Ramos (cell line): Measurements from ENCODE around the gene PRSS33.

Source experiments
- in situ Hi-C: fragments of 300-500 bp; cut with MboI; formaldehyde crosslinking; loops from one replicate; pipeline ENCODE4 v1.14.3; 2022; ENCODE audit warnings: low sequenced_read_pairs; ENCODE audit not compliant: unreplicated experiment

Gene PRSS33

GRCh38 chr16:2787406-2787805 is at the start of gene PRSS33:
Gene PRSS33 (minus strand): TSS chr16:2787560. CDS start chr16:2786547, 1,013 bp downstream.
- in situ Hi-C loops, result no loop called here

GRCh38 chr16:2836646-2837508 is 49.5 kb upstream of the PRSS33 start:
- in situ Hi-C loops, result no loop called here

GRCh38 chr16:2835638-2836493 is 48.5 kb upstream of the PRSS33 start:
- in situ Hi-C loops, result no loop called here

- in situ Hi-C loops, result no loop called here
These were observed 47.6 kb upstream of the PRSS33 start for GRCh38 chr16:2834968-2835367.

GRCh38 chr16:2833776-2834175 is 46.4 kb upstream of the PRSS33 start:
- in situ Hi-C loops, result no loop called here

- in situ Hi-C loops, result no loop called here
These were observed 43.8 kb upstream of the PRSS33 start for GRCh38 chr16:2831203-2831602.

GRCh38 chr16:2830355-2830695 is 43.0 kb upstream of the PRSS33 start:
- in situ Hi-C loops, result no loop called here

- in situ Hi-C loops, result no loop called here
These were observed 42.4 kb upstream of the PRSS33 start, which contains the start of gene ZG16B for GRCh38 chr16:2829501-2830354. Gene ZG16B (plus strand): TSS chr16:2830303. CDS start chr16:2830442, 139 bp downstream.

- in situ Hi-C loops, result no loop called here
These were observed 41.6 kb upstream of the PRSS33 start for GRCh38 chr16:2828876-2829430.

GRCh38 chr16:2828521-2828840 is 41.1 kb upstream of the PRSS33 start:
- in situ Hi-C loops, result no loop called here

- in situ Hi-C loops, result no loop called here
These were observed 40.6 kb upstream of the PRSS33 start for GRCh38 chr16:2827831-2828520.

GRCh38 chr16:2827374-2827791 is 40.0 kb upstream of the PRSS33 start:
- in situ Hi-C loops, result no loop called here

- in situ Hi-C loops, result no loop called here
These were observed 39.4 kb upstream of the PRSS33 start for GRCh38 chr16:2826591-2827373.

GRCh38 chr16:2825906-2826305 is 38.5 kb upstream of the PRSS33 start:
- in situ Hi-C loops, result no loop called here

GRCh38 chr16:2825049-2825742 is 37.8 kb upstream of the PRSS33 start:
- in situ Hi-C loops, result no loop called here

GRCh38 chr16:2824626-2825025 is 37.3 kb upstream of the PRSS33 start:
- in situ Hi-C loops, result no loop called here

- in situ Hi-C loops, result no loop called here
These were observed 35.1 kb upstream of the PRSS33 start for GRCh38 chr16:2822496-2822895.

GRCh38 chr16:2822158-2822495 is 34.8 kb upstream of the PRSS33 start:
- in situ Hi-C loops, result no loop called here
